Stomach (tissue), 9 donors: ENCODE results near the gene GOSR1. TPM values are rescaled to one million over a fixed set of nuclear protein-coding genes. Genes with fewer than 3 reads are reported as not detected.
"Not testable (repeated sequence)": the region's sequence is repeated elsewhere in the genome, so short reads cannot be mapped to it uniquely, and the experiment has no call there.

Source experiments
- DNase-seq, 2 donors: peaks; one replicate each; pipeline versions ENCODE4 v3.0.0 to v3.0.0-alpha.2; 2013 to 2019
- H3K27ac ChIP-seq, 5 donors: fragments of 200-600 bp in 4 of 5; sonication (generic) in 4 of 5; one replicate each; pipeline ENCODE4 v1.5.1; 2013 to 2019; ENCODE audit warnings: mild to moderate bottlenecking in 1 of 5, moderate library complexity in 1 of 5
- H3K27me3 ChIP-seq, 3 donors: fragments of 200-600 bp; sonication (generic); one replicate each; pipeline ENCODE4 v1.5.1; 2017 to 2019; ENCODE audit warnings: mixed run types in 1 of 3
- H3K36me3 ChIP-seq, 4 donors: fragments of 200-600 bp; sonication (generic); 1 replicate in 3 of 4; 2 replicates in 1 of 4; pipeline ENCODE4 v1.5.1; 2016 to 2019
- H3K4me1 ChIP-seq, 4 donors: fragments of 200-600 bp; sonication (generic); one replicate each; pipeline ENCODE4 v1.5.1; 2016 to 2019
- H3K4me3 ChIP-seq, 4 donors: fragments of 200-600 bp; sonication (generic) in 3 of 4; one replicate each; pipeline ENCODE4 v1.5.1; 2016 to 2019; ENCODE audit warnings: mild to moderate bottlenecking in 1 of 4
- H3K9me3 ChIP-seq, 4 donors: fragments of 200-600 bp; sonication (generic); one replicate each; pipeline ENCODE4 v1.5.1; 2016 to 2019
- EP300 ChIP-seq: sonication (generic); formaldehyde crosslinking; IDR thresholded peaks from one replicate; pipeline ENCODE4 v1.6.1; 2017; ENCODE audit warnings: antibody characterized with exemption
- POLR2A ChIP-seq, 4 donors: fragments of 450-650 bp; IDR thresholded peaks; one replicate each; pipeline ENCODE4 v1.6.1; 2016; ENCODE audit warnings: antibody characterized with exemption in 4 of 4, control low read depth in 2 of 4, mild to moderate bottlenecking in 1 of 4, moderate library complexity in 1 of 4
- POLR2AphosphoS5 ChIP-seq, 3 donors: sonication (generic); formaldehyde crosslinking; IDR thresholded peaks; one replicate each; pipeline ENCODE4 v1.6.1; 2016; ENCODE audit warnings: antibody characterized with exemption in 3 of 3
- WGBS, 5 donors: extraction: QIAGEN DNeasy Blood & Tissue Kit in 3 of 5; methylation state at CpG; one replicate each; pipeline versions ENCODE4 v1.1.5 to v1.1.7; 2013 to 2018; 5-methylcytosine and 5-hydroxymethylcytosine counted together
- intact Hi-C: fragments of 100-400 bp; cut with DNase I; formaldehyde crosslinking; loops from one replicate; pipeline ENCODE4 v1.15.1; 2023; ENCODE audit warnings: low total_unique reads
- polyA plus RNA-seq, 3 donors: library from polyadenylated mRNA; stranded (reverse); fragments of 200-250 nt; gene quantifications; one replicate each; pipeline ENCODE4 v1.2.3, GENCODE V29; 2013
- total RNA-seq, 5 donors: library from RNA; depleted of rRNA; stranded (reverse); fragments of >200 nt; gene quantifications; one replicate each; pipeline versions ENCODE4 v1.1.0 to v1.2.3, GENCODE V29; 2014 to 2016
- TF ChIP-seq, protein P1 (sequence below), 7 experiments: fragments of 450-650 bp in 4 of 7; fragments of 200-600 bp in 3 of 7; sonication (generic) in 3 of 7; IDR thresholded peaks; one replicate each; pipeline ENCODE4 v1.5.1; 2016 to 2019; ENCODE audit warnings: antibody characterized with exemption in 7 of 7, control low read depth in 2 of 7, mild to moderate bottlenecking in 1 of 7
- donor health status: healthy with polysubstance abuse.
- donor health status: Bipolar disorder and iron deficiency.
- donor health status: healthy.

The GOSR1 gene
- total and polyA plus RNA-seq, 8 donors: 7.0 to 45.5 (median 13.0) TPM

DNA sequence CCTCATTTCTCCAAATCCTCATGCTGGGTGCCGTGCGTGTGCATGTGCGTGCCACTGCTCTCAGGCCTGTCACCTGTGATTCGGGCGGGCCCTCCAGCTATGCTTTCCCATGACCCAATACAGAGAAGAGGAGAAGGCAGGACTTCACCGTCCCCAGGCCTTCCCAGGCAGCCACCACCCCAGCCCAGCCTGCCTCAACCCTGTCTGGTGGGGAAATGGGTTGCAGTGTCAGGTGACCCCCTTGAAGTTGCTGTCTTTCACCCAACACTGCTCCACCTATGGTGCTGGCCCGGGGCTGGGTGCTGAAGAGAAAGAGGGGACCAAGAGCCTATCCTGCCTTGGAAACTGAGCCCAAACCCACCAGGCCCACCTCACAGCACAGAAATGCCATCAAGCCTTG, 94.7 kb downstream of the GOSR1 start:
- no peak overlapping the region for H3K27ac ChIP-seq
- DNase-seq: no peak
- H3K4me3 ChIP-seq: no peak overlapping the region
- TF ChIP-seq, protein P1, sequence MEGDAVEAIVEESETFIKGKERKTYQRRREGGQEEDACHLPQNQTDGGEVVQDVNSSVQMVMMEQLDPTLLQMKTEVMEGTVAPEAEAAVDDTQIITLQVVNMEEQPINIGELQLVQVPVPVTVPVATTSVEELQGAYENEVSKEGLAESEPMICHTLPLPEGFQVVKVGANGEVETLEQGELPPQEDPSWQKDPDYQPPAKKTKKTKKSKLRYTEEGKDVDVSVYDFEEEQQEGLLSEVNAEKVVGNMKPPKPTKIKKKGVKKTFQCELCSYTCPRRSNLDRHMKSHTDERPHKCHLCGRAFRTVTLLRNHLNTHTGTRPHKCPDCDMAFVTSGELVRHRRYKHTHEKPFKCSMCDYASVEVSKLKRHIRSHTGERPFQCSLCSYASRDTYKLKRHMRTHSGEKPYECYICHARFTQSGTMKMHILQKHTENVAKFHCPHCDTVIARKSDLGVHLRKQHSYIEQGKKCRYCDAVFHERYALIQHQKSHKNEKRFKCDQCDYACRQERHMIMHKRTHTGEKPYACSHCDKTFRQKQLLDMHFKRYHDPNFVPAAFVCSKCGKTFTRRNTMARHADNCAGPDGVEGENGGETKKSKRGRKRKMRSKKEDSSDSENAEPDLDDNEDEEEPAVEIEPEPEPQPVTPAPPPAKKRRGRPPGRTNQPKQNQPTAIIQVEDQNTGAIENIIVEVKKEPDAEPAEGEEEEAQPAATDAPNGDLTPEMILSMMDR (IDR thresholded peaks at IDR 0.05): no peak
- no peaks in the 10 kb centered on the region for H3K4me1 ChIP-seq
- H3K36me3 ChIP-seq: no peaks in the 10 kb centered on the region
- peaks cover 0 to 28% (median 0%) of the 10 kb centered on the region in 3 donors for H3K27me3 ChIP-seq
- intact Hi-C loops: no loop called here
- WGBS, 5 donors: 82 to 100% (median 89%) methylated on average over 1 to 7 of the region's 7 CpGs
- H3K9me3 ChIP-seq: no peaks in the 10 kb centered on the region

DNA sequence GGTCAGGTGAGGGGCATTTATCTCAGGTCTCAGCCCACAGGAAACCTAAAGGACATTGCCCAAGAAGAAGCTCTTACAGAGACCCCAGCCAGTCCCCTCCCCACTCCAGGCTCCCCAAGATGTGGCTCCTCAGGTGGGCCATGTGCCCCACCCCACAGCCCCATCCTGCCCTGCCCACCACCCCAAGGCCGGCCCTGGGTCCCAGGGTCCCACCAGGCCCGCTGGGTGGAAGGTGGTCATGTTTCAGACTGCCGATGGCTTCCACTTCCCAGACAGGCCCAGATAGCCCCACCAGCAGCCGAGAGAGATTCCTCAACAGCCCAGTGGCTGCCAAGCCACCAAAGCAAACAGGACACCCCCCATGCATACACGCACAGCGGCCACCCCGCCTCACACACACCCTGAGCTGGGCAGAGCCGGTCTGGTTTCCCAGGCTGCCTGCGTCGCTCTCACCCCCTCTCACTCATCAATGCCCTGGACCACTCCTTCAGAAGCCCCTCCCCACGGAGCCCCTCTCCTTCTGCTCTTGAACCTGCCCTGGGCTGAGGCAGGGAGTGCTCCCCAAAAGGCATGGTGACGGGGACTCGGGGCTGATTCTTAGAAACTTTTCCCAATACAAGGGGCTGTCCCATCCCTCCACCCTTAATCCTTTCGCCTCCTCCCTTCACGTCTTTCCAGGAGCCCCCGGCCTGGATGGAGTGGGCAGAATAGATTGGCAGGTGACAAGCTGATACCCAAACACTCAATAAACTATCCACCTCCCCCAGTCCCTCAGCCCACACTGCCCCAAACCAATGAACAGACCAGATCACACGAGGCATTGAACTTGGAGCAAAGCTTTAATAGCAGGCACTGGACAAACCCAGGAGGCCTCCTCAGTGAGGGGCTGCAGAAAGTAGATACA, 95.7 kb downstream of the GOSR1 start:
- H3K4me1 ChIP-seq, H3K4me3 ChIP-seq, DNase-seq, intact Hi-C loops, H3K9me3 ChIP-seq, H3K27ac ChIP-seq, H3K36me3 ChIP-seq: not testable (repeated sequence)
- H3K27me3 ChIP-seq: peaks cover 0 to 21% (median 0%) of the 10 kb centered on the region in 3 donors
- WGBS, 5 donors: 59 to 78% (median 70%) methylated on average over 15 to 17 of the region's 17 CpGs

DNA sequence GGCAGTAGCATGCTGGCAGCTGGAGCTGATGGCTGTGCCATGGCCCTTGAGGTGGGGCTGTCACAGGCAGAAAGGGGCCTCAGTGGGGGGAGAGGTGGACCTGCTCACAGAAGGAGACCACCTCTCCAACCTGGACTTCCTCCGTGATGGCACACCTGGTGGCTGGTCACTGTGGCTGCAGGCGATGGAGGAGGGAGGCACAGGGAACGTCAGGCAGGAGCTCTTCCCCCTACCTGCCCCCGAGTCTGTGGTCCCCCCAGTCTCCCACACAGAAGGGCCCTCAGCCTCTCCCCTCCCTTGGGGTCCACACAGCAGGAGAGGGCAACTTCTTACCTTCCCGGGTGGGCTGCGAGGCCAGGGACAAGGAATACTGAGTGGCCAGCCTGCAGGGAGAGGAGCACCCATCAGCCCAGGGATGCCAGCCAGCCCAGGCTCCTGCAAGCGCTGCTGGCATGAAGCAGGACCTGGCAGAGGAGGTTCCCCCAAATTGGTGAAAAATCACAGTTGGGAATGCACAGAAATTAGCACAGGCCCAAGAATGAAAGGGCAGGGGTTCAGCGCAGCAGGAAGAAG, 96.5 kb downstream of the GOSR1 start:
- TF ChIP-seq POLR2AphosphoS5 (IDR thresholded peaks at IDR 0.05) (no peak), EP300 (no peak), POLR2A (IDR thresholded peaks at IDR 0.05) (no peak)
- TF ChIP-seq, protein P1 (IDR thresholded peaks at IDR 0.05): no peak

DNA sequence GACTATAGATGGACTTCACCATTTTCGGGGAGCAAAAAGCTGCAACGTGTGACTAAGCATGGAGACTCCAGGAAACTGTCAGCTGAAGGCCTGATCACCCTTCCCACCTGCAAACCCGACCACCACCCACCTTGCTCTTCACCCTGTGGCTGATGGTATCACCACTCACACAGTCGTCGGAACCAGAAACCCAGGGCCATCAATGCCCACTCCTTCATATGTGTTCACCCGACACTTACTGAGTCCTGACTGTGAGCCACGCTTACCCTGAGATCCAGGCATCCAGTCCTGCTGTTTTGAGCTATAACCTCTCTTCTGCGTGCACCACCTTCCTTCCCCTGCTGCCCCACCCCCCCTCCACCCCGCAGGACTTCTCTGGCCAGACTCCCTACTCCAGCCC, 97.1 kb downstream of the GOSR1 start:
- H3K9me3 ChIP-seq, H3K4me1 ChIP-seq, H3K27ac ChIP-seq, H3K4me3 ChIP-seq, H3K36me3 ChIP-seq, DNase-seq, intact Hi-C loops: not testable (repeated sequence)
- 73 to 82% (median 80%) methylated on average over 9 of the region's 9 CpGs for WGBS, 5 donors
- H3K27me3 ChIP-seq: peaks cover 0 to 19% (median 0%) of the 10 kb centered on the region in 3 donors

More for the DNA sequence above, 96.5 kb downstream of the GOSR1 start:
- Histone ChIP-seq H3K27me3 (peaks cover 0 to 19% (median 0%) of the 10 kb centered on the region in 3 donors), H3K36me3 (no peaks in the 10 kb centered on the region), H3K4me3 (no peak overlapping the region), H3K9me3 (no peaks in the 10 kb centered on the region), H3K27ac (no peak overlapping the region), H3K4me1 (no peaks in the 10 kb centered on the region)
- no peak for DNase-seq
- 72 to 89% (median 76%) methylated on average over 4 to 7 of the region's 8 CpGs for WGBS, 5 donors
- intact Hi-C loops: no loop called here

DNA sequence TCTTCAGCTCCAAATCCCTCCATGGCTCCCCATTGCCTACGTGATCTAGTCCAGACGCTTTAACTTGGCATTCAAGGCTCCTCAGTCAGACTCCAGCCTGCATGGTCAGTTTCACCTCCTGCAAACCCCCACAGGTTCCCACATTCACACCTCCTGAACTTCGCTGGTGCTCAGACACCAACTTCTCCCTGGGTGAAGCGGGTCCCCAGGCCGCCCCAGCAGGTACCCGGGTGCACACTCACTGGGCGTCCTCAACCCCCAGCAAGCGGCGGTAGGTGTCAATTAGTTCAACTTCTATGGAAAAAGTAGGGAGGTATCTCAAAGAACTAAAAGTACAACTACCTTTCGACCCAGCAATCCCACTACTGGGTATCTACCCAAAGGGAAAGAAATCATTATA, 97.6 kb downstream of the GOSR1 start:
- H3K27ac ChIP-seq, DNase-seq, H3K4me3 ChIP-seq, H3K9me3 ChIP-seq, intact Hi-C loops, H3K4me1 ChIP-seq, H3K36me3 ChIP-seq: not testable (repeated sequence)
- WGBS, 5 donors: 87 to 95% (median 89%) methylated on average over 9 to 10 of the region's 10 CpGs
- peaks cover 0 to 19% (median 0%) of the 10 kb centered on the region in 3 donors for H3K27me3 ChIP-seq

DNA sequence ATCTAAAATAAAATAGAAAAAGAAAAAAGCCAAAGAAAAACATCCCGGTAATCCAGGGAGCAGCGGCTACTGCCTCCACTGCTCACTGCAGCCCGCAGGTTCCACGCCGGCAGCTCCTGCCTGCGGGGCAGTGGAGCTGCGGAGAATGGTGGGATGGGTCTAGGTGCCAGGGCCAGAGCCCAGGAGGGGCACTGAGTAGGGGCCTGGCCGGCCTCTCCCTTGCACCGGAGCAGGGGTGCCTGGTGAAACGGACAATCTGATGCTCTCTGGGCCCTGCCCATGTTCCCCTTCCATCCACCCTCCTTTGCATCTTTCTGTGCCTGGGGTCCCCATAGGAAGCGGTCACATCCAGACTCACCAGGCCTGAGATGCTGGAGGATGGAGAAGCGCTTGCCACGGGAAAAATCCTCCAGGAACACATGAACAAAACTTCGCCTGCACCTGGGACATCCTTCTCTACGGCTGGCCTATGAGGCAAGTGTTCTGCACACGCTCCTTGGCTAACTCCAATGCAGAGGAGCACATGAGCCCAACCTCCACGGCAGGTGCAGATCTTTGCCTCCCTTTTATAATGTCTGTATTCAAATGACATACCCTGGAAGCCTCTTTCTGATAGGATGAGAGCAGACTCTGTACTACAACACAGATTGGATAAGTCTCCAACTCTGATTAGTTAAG, 98.6 kb downstream of the GOSR1 start:
- H3K27me3 ChIP-seq: peaks cover 0 to 19% (median 0%) of the 10 kb centered on the region in 3 donors
- H3K36me3 ChIP-seq, H3K27ac ChIP-seq, H3K9me3 ChIP-seq, DNase-seq, H3K4me3 ChIP-seq, H3K4me1 ChIP-seq, intact Hi-C loops: not testable (repeated sequence)
- WGBS, 5 donors: 87 to 91% (median 88%) methylated on average over 14 to 17 of the region's 17 CpGs
